Heart left ventricle (tissue), 13 donors: ENCODE measurements around the gene PHF1.

Experiments used
- CTCF ChIP-seq, 12 donors: fragments of 200-600 bp; sonication (generic) in 4 of 12; IDR thresholded peaks; one replicate each; pipeline versions ENCODE4 v1.5.0 to v1.8.0; 2018 to 2022; ENCODE audit warnings: antibody characterized with exemption in 12 of 12, mild to moderate bottlenecking in 5 of 12
- POLR2A ChIP-seq, 2 donors: fragments of 450-650 bp; IDR thresholded peaks; one replicate each; pipeline ENCODE4 v1.6.1; 2017; ENCODE audit warnings: antibody characterized with exemption in 2 of 2, mild to moderate bottlenecking in 2 of 2, moderate library complexity in 2 of 2
- donor health status: ischemic (EF 13 %, LVEDD 7.1; RV severe dilation, severe dysfunction).
- donor health status: DM: no; HTN: yes; CAD: no.
- donor health status: DM: no; HTN: no; CAD: no.
- donor health status: ischemic (EF 25% LVEDD 6.9; RV normal size, moderate dysfunction).
- donor health status: ischemic (EF 25% LVEDD 5.7; RV mildly dilated, moderate dysfunction).
- donor health status: ischemic (EF 35%, LVEDD 5.7; RV mildly dilated, moderate dysfunction).
- donor health status: nonischemic (EF 11% LVEDD 7.7; RV severe dilation, severe dysfunction).
- donor health status: DM: yes; HTN: yes; CAD: no.
- donor health status: PGD.
- donor health status: ischemic (EF 29% LVEDD 5.4; RV normal size, mild dysfunction).
- donor health status: nonischemic (EF 23%, LVEDD 6.1; RV moderate dilation, normal function).

DNA sequence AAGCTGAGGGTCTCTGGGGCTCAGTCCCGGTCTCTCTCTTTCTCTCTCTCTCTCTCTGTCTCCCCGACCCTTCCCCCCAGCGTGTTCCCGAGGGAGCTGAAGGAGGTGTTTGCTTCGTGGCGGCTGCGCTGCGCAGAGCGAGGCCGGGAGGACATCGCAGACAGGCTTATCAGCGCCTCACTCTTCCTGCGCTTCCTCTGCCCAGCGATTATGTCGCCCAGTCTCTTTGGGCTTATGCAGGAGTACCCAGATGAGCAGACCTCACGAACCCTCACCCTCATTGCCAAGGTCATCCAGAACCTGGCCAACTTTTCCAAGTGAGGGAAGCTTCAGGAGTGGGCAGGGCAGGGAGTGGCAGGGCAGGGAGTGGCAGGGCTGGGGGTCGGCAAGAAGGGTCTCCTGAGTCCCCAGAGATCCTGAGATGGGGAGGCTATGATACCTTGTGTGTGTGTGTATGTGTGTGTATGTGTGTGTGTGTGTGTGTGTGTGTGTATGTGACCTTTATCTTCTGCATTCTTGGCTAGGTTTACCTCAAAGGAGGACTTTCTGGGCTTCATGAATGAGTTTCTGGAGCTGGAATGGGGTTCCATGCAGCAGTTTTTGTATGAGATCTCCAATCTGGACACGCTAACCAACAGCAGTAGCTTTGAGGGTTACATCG, 30.0 kb downstream of the PHF1 start:
- TF ChIP-seq CTCF (IDR thresholded peaks at IDR 0.05) = no peak
- TF ChIP-seq POLR2A (IDR thresholded peaks at IDR 0.05) = no peak
